ENCODE data around the gene ZNF277. TPM values are rescaled to one million over a fixed set of nuclear protein-coding genes. Genes with fewer than 3 reads are reported as not detected.
"Not testable (repeated sequence)": the region's sequence is repeated elsewhere in the genome, so short reads cannot be mapped to it uniquely, and the experiment has no call there.

Gene ZNF277
- total RNA-seq, 1 donor from 2014 or later = 58.2 TPM

- H3K36me3 ChIP-seq (ENCODE audit: control insufficient read depth, insufficient read depth, low read length) = no peaks in the 10 kb centered on the region
- H3K27me3 ChIP-seq (ENCODE audit: control insufficient read depth, insufficient read depth, low read length) = no peaks in the 10 kb centered on the region
- FAIRE-seq (no peak), DNase-seq (ENCODE audit: low read depth) (no peak)
- H3K4me3 ChIP-seq (ENCODE audit: low read depth, low read length) = no peak overlapping the region
- no peak for TF ChIP-seq CTCF (IDR thresholded peaks at IDR 0.05; ENCODE audit: insufficient read depth, low read length, severe bottlenecking)
Observed at GRCh38 chr7:112308974-112309373, 102.5 kb downstream of the ZNF277 start.

GRCh38 chr7:112316803-112317202 is 110.3 kb downstream of the ZNF277 start:
- DNase-seq (ENCODE audit: low read depth); H3K4me3 ChIP-seq (ENCODE audit: low read depth, low read length); H3K27me3 ChIP-seq (ENCODE audit: control insufficient read depth, insufficient read depth, low read length); H3K36me3 ChIP-seq (ENCODE audit: control insufficient read depth, insufficient read depth, low read length); FAIRE-seq: not testable (repeated sequence)

GRCh38 chr7:112322070-112322469 is 115.6 kb downstream of the ZNF277 start:
- TF ChIP-seq CTCF (IDR thresholded peaks at IDR 0.05; ENCODE audit: insufficient read depth, low read length, severe bottlenecking) = no peak
- Histone ChIP-seq H3K27me3 (ENCODE audit: control insufficient read depth, insufficient read depth, low read length) (no peaks in the 10 kb centered on the region), H3K36me3 (ENCODE audit: control insufficient read depth, insufficient read depth, low read length) (no peaks in the 10 kb centered on the region), H3K4me3 (ENCODE audit: low read depth, low read length) (no peak overlapping the region)
- FAIRE-seq (no peak), DNase-seq (ENCODE audit: low read depth) (no peak)

GRCh38 chr7:112327566-112327965 is 121.1 kb downstream of the ZNF277 start:
- H3K27me3 ChIP-seq (ENCODE audit: control insufficient read depth, insufficient read depth, low read length) = no peaks in the 10 kb centered on the region
- no peaks in the 10 kb centered on the region for H3K36me3 ChIP-seq (ENCODE audit: control insufficient read depth, insufficient read depth, low read length)
- no peak for FAIRE-seq
- no peak overlapping the region for H3K4me3 ChIP-seq (ENCODE audit: low read depth, low read length)
- no peak for DNase-seq (ENCODE audit: low read depth)
- TF ChIP-seq CTCF (IDR thresholded peaks at IDR 0.05; ENCODE audit: insufficient read depth, low read length, severe bottlenecking) = no peak

GRCh38 chr7:112331492-112331891 is 125.0 kb downstream of the ZNF277 start:
- Histone ChIP-seq H3K36me3 (ENCODE audit: control insufficient read depth, insufficient read depth, low read length) (no peaks in the 10 kb centered on the region), H3K27me3 (ENCODE audit: control insufficient read depth, insufficient read depth, low read length) (no peaks in the 10 kb centered on the region), H3K4me3 (ENCODE audit: low read depth, low read length) (no peak overlapping the region)
- TF ChIP-seq CTCF (IDR thresholded peaks at IDR 0.05; ENCODE audit: insufficient read depth, low read length, severe bottlenecking) = no peak
- DNase-seq (ENCODE audit: low read depth) (no peak), FAIRE-seq (no peak)

GRCh38 chr7:112334366-112334765 is 127.9 kb downstream of the ZNF277 start:
- DNase-seq (ENCODE audit: low read depth) = no peak
- no peak for FAIRE-seq
- Histone ChIP-seq H3K4me3 (ENCODE audit: low read depth, low read length) (no peak overlapping the region), H3K27me3 (ENCODE audit: control insufficient read depth, insufficient read depth, low read length) (no peaks in the 10 kb centered on the region), H3K36me3 (ENCODE audit: control insufficient read depth, insufficient read depth, low read length) (no peaks in the 10 kb centered on the region)
- no peak for TF ChIP-seq CTCF (IDR thresholded peaks at IDR 0.05; ENCODE audit: insufficient read depth, low read length, severe bottlenecking)
